GM19239 (cell line): ENCODE measurements around the gene ADCY5.

ENCODE experiments used
- DNase-seq: peaks from one replicate; pipeline ENCODE4 v3.0.0; 2011; ENCODE audit warnings: low spot score; ENCODE audit not compliant: insufficient read length
- FAIRE-seq: peaks from 2 replicates; lab custom pipeline; 2011; peaks lifted over from hg19 to GRCh38; lab: Jason Lieb, UNC

ADCY5 gene

GRCh38 chr3:123295171-123295900 lies 153.6 kb downstream of the ADCY5 start:
- DNase-seq = no peak
- FAIRE-seq = no peak

- DNase-seq = no peak
- FAIRE-seq = no peak
Observed at GRCh38 chr3:123294296-123294938, 154.5 kb downstream of the ADCY5 start.

DNA sequence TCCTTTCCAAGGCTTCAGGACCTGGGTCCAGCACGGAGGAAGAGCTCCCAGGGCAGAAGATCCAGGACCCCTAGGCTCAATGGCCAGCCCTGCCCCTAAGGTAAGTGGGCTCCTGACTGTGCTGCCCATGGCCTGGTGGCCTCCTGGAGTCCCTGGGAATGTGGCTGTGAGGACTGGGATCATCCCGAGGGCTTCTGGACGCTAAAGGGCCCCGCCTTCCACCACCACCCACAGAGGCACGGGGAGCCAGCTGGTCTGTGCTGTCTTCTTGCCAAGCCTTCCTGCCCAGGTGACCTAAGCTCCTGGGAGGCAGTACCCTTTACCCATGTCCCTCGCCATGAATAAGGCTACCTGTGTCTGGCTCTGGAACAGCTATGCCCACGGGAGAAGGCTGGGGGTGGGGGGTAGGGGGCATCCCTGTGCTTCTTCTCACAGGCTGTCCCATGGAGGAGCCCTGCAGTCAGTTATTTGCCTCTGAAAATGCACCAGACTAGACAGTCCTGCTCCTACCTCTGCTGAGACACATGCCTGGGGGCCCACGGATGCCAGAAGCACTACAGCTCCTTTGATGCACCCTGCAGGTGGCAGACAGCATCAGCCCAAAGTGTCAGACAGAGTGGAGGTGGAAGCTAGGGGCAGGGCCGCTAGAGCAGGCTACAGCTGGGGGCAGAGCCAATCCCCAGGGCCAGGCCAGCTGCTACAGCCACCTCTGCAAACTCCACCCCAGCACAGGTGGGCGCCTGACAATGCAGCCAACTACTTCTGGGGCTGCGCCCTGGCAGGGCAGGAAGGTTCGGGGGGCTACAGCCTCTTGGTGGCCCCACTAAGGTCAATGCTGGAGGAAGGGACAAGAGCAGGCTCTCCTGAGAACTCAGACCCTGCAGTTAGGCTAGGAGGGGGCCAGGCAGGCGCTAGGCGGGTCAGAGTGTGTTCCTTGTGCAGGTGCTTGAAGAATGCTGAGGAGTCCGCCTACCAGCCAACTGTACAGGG lies 156.3 kb downstream of the ADCY5 start:
- FAIRE-seq (no peak), DNase-seq (no peak)

- no peak for DNase-seq
- no peak for FAIRE-seq
Observed at GRCh38 chr3:123291404-123291803, 157.5 kb downstream of the ADCY5 start.

DNA sequence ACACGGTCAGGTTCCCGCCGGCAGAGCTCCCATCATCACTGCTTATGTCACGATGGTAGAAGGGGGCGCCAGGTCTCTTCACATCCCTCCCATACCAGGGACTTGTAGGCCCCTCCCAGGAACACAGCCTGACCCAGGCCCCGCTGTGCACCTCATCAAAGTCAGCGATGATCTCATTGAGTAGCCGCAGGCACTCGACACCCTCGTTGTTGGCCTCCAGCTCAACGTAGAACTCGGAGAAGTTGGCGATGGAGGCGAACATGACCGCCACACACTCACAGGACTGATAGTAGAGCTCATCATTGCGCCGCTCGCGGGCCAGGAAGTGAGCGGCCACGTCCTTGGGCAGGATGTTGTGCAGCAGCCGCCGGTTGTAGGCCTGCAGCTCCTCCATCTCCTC lies 157.9 kb downstream of the ADCY5 start:
- FAIRE-seq (no peak), DNase-seq (no peak)

DNA sequence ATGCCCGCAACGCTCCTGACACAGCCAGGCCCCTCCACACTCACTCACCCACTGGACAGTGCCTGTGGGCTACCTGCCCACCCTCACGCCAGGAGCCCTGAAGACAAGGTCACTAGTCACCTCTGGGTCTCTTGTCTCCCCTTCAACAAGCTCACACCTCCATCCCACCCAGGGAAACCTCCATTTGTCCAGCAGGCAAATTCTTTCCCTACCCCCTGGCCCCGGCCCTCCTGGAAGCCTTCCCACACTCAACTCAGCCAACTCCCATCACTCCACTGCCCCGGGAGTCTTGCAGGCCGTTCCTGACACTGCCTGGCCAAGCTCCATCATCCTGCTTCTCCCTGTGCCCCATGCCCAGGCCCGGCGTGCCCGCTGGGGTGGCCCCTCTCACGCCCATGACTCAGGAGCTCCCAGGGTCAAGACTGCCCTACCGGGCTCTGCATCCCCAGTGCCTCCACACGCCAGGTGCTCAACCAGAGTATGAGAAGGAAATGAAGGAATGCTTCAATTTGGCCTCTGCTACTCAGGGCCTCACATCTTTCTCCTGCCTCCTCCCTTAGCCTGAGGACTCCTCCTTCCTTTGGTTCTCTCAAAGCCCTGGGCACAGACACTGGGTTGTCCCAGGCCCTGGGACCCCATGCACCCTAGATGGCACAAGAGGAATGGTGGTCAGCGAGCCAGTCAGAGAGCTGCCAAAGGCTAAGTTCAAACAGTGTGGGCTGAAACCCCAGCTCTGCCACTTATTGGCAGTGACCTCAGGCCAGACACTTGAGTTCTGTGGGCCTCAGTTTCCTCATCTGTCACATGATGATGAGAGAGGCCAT lies 158.6 kb downstream of the ADCY5 start:
- DNase-seq (no peak), FAIRE-seq (no peak)

GRCh38 chr3:123289391-123290106 lies 159.3 kb downstream of the ADCY5 start:
- DNase-seq (no peak), FAIRE-seq (no peak)

- FAIRE-seq (no peak), DNase-seq (no peak)
Observed at GRCh38 chr3:123287962-123288302, 161.0 kb downstream of the ADCY5 start.

DNA sequence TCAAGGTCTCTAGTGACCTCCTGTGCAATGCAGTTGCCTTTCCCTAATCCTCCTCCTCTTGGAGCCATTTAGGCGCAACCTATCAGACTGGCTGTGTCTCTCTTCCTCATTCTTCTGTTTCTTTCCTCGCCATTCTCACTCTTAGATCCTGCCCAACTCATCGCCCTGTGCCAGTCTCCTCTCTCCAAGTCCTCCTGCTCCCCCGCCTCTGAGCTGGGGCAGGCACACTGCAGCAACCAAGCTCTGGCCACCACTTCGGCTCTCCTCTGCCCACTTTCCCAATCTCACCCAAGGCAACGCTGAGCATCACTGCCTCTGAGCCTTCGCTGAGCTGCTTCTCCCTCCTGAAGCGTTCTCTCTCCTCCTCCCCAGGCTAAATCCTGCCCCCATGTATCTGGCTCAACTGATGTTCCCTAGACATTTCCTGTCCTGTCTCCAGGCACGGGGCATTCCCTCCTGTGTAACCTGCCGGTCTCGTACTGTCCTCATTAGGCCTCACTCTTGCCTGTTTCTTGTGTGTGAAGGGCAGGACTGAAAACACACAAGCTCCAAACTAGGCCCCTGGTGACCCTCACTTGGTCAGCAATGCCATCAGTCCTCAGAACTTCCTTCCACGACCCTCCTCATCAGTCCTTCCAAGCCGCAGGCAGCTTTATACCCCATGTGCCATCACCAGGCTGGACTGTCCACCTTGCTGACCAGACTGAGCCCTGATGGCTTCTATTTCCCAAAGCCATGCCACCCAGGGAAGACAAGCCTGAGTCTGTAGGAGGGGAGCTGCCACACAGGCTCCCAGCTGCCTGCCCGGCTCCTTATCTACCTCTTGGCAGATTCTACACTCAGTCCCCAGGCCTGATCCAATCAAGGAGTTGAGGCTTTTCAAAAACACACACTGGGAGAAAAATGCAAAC lies 161.6 kb downstream of the ADCY5 start:
- FAIRE-seq (no peak), DNase-seq (no peak)

DNA sequence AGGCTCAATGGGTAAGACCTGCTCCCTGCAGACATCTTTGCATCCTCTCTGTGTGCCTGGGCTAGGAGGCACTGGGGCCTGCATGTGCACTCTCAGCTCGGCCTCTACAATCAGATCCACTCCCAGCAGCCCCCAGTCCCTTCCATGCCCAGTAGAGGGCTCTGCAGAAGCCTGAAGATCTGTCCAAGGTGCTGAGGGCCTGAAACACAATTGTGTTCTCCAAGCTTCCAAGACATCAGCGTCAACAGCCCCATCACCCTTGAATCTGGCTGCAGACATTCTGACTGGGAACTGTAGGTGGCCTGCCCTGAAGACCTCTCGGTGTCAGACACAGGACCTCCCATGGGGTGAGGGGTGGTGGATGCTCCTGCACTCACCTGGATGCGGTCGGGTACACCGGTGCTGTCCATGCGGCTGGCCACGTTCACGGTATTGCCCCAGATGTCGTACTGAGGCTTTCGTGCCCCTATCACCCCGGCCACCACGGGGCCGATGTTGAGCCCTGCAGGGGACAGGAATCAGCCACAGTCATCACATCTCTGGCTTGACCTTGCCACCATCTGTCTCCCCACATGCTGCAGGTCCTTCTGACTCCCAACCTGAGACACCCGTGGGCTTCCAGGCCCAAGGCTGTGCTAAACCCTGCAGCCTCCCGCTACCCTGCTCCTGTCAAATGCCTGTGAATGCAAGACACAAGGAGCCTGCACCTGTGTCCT lies 162.4 kb downstream of the ADCY5 start:
- FAIRE-seq (no peak), DNase-seq (peak; percentile 78)

- FAIRE-seq = no peak
- DNase-seq = no peak
Observed at GRCh38 chr3:123285931-123286307, 163.0 kb downstream of the ADCY5 start.

DNA sequence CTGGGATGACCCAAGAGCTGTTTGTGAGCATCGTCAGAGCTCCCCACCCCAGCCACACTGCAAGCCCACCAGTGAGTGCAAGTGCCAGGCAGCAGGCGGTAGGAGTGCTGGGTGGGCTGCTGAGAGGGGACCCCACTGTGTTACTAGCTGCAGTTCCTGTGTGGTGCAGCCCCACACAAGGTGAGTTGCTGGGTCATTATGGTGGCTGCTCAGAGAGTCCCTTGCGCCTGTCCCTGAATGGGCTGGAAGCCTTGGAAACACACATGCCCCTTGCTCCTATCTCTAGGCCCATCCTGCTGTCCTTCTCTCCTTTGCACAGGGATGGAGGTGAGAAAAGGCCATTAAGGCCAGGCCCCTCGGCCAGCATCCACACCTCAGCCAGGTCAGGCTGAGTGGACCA lies 163.4 kb downstream of the ADCY5 start:
- DNase-seq (no peak), FAIRE-seq (no peak)

DNA sequence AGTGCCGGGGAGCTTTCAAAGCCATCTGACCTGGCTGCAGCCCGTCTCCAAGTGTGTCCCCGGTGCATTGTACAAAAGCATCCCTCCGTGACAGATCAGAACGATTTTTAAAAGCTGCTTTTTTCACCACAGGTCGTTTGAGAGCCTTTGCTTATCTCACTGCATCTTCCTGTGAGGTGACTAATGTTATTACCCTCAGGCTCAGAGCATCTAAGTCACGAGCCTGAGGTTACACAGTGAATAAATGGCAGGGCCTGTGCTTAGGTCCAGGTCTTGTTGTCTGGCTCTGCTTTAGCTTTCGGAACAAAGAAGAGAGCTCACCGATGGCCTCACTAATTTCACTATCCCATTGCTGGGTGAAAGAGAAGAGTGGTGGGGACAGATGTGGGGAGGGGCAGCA lies 163.8 kb downstream of the ADCY5 start:
- FAIRE-seq = no peak

GRCh38 chr3:123284399-123285010 lies 164.4 kb downstream of the ADCY5 start:
- FAIRE-seq = no peak
- DNase-seq = no peak

More for the DNA sequence above, 163.8 kb downstream of the ADCY5 start:
- DNase-seq = no peak

DNA sequence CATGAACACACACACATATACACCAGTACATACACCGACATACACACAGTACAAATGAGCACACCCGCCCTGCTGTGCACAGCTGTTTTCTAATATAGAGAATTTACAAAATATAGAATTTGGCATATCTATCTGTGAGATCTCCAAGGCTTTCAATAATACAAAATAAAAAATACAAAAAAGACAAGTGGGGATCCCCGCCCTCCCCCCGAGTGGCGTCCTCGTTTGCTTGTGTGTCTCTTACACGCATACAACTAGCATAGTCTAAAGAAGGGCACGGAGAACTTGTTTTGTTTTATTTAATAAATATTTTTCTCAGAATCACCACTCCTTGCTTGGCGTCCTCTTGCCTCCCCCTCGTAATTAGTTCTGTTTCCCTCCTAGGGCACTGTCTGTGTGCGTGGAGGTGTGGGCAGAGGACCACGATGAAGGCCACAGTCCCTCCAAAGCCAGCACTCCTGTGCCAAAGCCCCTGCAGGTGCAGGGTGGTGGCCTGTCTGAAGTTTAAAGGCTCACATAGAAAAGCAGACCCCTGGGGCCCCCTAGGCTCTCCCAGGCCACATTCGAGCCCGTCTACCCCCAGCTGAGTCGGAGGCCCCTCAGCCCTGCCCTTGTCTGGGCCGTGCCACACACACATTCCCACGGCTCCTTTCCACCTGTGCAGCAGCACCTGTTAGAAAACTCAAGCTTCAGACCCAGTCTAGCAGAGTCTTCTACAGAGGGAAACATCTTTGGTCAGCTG lies 165.1 kb downstream of the ADCY5 start:
- no peak for DNase-seq

GRCh38 chr3:123283074-123283473 lies 165.8 kb downstream of the ADCY5 start:
- no peak for FAIRE-seq
- DNase-seq = no peak

More for the DNA sequence above, 165.1 kb downstream of the ADCY5 start:
- no peak for FAIRE-seq

- DNase-seq = no peak
- no peak for FAIRE-seq
Observed at GRCh38 chr3:123282461-123282860, 166.4 kb downstream of the ADCY5 start.
